Pancreas (tissue), 10 donors: Measurements from ENCODE around the gene VAMP2. TPM values are rescaled to one million over a fixed set of nuclear protein-coding genes. Genes with fewer than 3 reads are reported as not detected.
"Not testable (repeated sequence)": the region's sequence is repeated elsewhere in the genome, so short reads cannot be mapped to it uniquely, and the experiment has no call there.

Source experiments
- ATAC-seq, 4 donors: fragments of 200-7000 bp; cut with Tn5 transposase; one replicate each; pipeline versions ENCODE4 v1.8.0 to v1.9.1; 2020; ENCODE audit warnings: mild to moderate bottlenecking in 4 of 4, moderate library complexity in 4 of 4
- DNase-seq, 6 donors: peaks; one replicate each; pipeline ENCODE4 v3.0.0-alpha.2; 2020
- FAIRE-seq: peaks from 2 replicates; lab custom pipeline; 2012; peaks lifted over from hg19 to GRCh38; lab: Jason Lieb, UNC
- H3K27ac ChIP-seq, 4 donors: fragments of 200-600 bp; sonication (generic); 1 replicate in 3 of 4; 2 replicates in 1 of 4; pipeline versions ENCODE4 v1.5.0 to v1.8.0; 2020
- H3K27me3 ChIP-seq, 4 donors: fragments of 200-600 bp; one replicate each; pipeline ENCODE4 v1.8.0; 2021
- H3K36me3 ChIP-seq, 3 donors: fragments of 200-600 bp; sonication (generic) in 1 of 3; one replicate each; pipeline versions ENCODE4 v1.5.0 to v1.8.0; 2020 to 2021
- H3K4me1 ChIP-seq, 3 donors: fragments of 200-600 bp; one replicate each; pipeline ENCODE4 v1.8.0; 2021
- H3K4me3 ChIP-seq, 4 donors: fragments of 200-600 bp; sonication (generic) in 2 of 4; one replicate each; pipeline versions ENCODE4 v1.5.0 to v1.8.0; 2020 to 2021
- H3K9me3 ChIP-seq, 4 donors: fragments of 200-600 bp; one replicate each; pipeline ENCODE4 v1.8.0; 2021
- CTCF ChIP-seq, 4 donors: fragments of 200-600 bp; sonication (generic) in 3 of 4; IDR thresholded peaks; one replicate each; pipeline versions ENCODE4 v1.5.0 to v1.8.0; 2021; ENCODE audit warnings: antibody characterized with exemption in 4 of 4
- WGBS, 2 donors: extraction: QIAGEN DNeasy Blood & Tissue Kit; methylation state at CpG; one replicate each; pipeline ENCODE4 v1.1.7; 2013; 5-methylcytosine and 5-hydroxymethylcytosine counted together
- intact Hi-C, 3 donors: fragments of 100-400 bp; cut with DNase I; formaldehyde crosslinking; loops; one replicate each; pipeline versions ENCODE4 v1.11.1 to v1.14.2; 2022
- polyA plus RNA-seq, 2 donors: library from polyadenylated mRNA; stranded (reverse); fragments of 200-250 nt; gene quantifications; one replicate each; pipeline ENCODE4 v1.2.3, GENCODE V29; 2013
- total RNA-seq, 6 donors: library from RNA; stranded (reverse); fragmentation: NEBNext Ultra II Directional in 4 of 6; extraction: Animal tissue kit (Norgen Biotek cat#: 25700) in 4 of 6; gene quantifications; one replicate each; pipeline versions ENCODE4 v1.2.1 to v1.2.4, GENCODE V29; 2021 to 2023
- donor health status: healthy with polysubstance abuse.
- donor health status: DM: no; HTN: no; CAD: no; lungs with moderate emphysema.
- donor health status: DM: no; HTN: no; CAD: no.
- donor health status: control.
- donor health status: control.
- donor health status: Bipolar disorder and iron deficiency.
- donor health status: DM: yes; HTN: yes; CAD: no.
- donor health status: DM: no; HTN: no; CAD: no.
- donor health status: DM: no; HTN: no; CAD: no.
- donor health status: DM: yes; HTN: yes; CAD: no.

Gene VAMP2
- total and polyA plus RNA-seq, 8 donors = 19.5 to 82.0 (median 30.0) TPM

GRCh38 chr17:8175795-8176196, 13.0 kb upstream of the VAMP2 start:
- Histone ChIP-seq H3K27ac (peak overlapping the region; percentile 33 to 69 (median 54)), H3K4me1 (peaks cover 7 to 20% (median 7%) of the 10 kb centered on the region in 3 donors), H3K36me3 (no peaks in the 10 kb centered on the region), H3K27me3 (no peaks in the 10 kb centered on the region), H3K9me3 (no peaks in the 10 kb centered on the region), H3K4me3 (peak overlapping the region; percentile 23 to 58 (median 34))
- intact Hi-C loops = no loop called here
- WGBS, 2 donors = 16 to 17% methylated on average over 11 of the region's 11 CpGs
- DNase-seq (peak in 3 of 6 donors; percentile 38 to 62 (median 52)), ATAC-seq (peak in 3 of 4 donors; percentile 1 to 12 (median 4)), FAIRE-seq (no peak)
- no peak for TF ChIP-seq CTCF (IDR thresholded peaks at IDR 0.05)

- DNase-seq (no peak), ATAC-seq (peak in 1 of 4 donors; percentile 7), FAIRE-seq (no peak)
- 1 to 2% methylated on average over 14 of the region's 14 CpGs for WGBS, 2 donors
- peaks cover 7 to 20% (median 7%) of the 10 kb centered on the region in 3 donors for H3K4me1 ChIP-seq
- H3K27ac ChIP-seq = peak overlapping the region; percentile 85 to 97 (median 92)
- no peak for TF ChIP-seq CTCF (IDR thresholded peaks at IDR 0.05)
- H3K36me3 ChIP-seq = no peaks in the 10 kb centered on the region
- intact Hi-C loops = no loop called here
- peak overlapping the region in 2 of 4 donors; percentile 37 to 41 for H3K4me3 ChIP-seq
- no peaks in the 10 kb centered on the region for H3K27me3 ChIP-seq
- no peaks in the 10 kb centered on the region for H3K9me3 ChIP-seq
Observed at GRCh38 chr17:8173871-8174322, 11.1 kb upstream of the VAMP2 start.

- WGBS, 2 donors = 0% methylated on average over 23 of the region's 23 CpGs
- Histone ChIP-seq H3K27me3 (no peaks in the 10 kb centered on the region), H3K36me3 (no peaks in the 10 kb centered on the region), H3K4me3 (peak overlapping the region in 2 of 4 donors; percentile 37 to 41), H3K27ac (peak overlapping the region; percentile 85 to 97 (median 92)), H3K9me3 (no peaks in the 10 kb centered on the region), H3K4me1 (peaks cover 7 to 20% (median 7%) of the 10 kb centered on the region in 3 donors)
- peak in 5 of 6 donors; percentile 62 to 87 (median 80) for DNase-seq
- no peak for TF ChIP-seq CTCF (IDR thresholded peaks at IDR 0.05)
- peak; percentile 84 to 90 (median 88) for ATAC-seq
- intact Hi-C loops = no loop called here
- peak; percentile 70 for FAIRE-seq
Observed at GRCh38 chr17:8173056-8173870, 10.5 kb upstream of the VAMP2 start.

GRCh38 chr17:8170186-8170585, 7.4 kb upstream of the VAMP2 start:
- FAIRE-seq, H3K27me3 ChIP-seq, H3K4me1 ChIP-seq, DNase-seq, H3K9me3 ChIP-seq, intact Hi-C loops, H3K4me3 ChIP-seq, ATAC-seq, H3K36me3 ChIP-seq, H3K27ac ChIP-seq: not testable (repeated sequence)
- 91 to 95% methylated on average over 19 of the region's 19 CpGs for WGBS, 2 donors

- FAIRE-seq = no peak
- 75 to 80% methylated on average over 3 of the region's 3 CpGs for WGBS, 2 donors
- intact Hi-C loops = no loop called here
- Histone ChIP-seq H3K36me3 (no peaks in the 10 kb centered on the region), H3K4me1 (peaks cover 9 to 11% (median 10%) of the 10 kb centered on the region in 3 donors), H3K27ac (no peak overlapping the region), H3K4me3 (no peak overlapping the region), H3K27me3 (no peaks in the 10 kb centered on the region), H3K9me3 (no peaks in the 10 kb centered on the region)
- no peak for DNase-seq
- TF ChIP-seq CTCF (IDR thresholded peaks at IDR 0.05) = no peak
- no peak for ATAC-seq
Observed at GRCh38 chr17:8167526-8167925, 4.8 kb upstream of the VAMP2 start.
